Embryonic facial prominence (tissue), 1 donor: ENCODE results near the gene CHD6.

Source experiments
- DNase-seq: peaks from one replicate; pipeline ENCODE4 v3.0.0-alpha.2; 2016; ENCODE audit errors: extremely low spot score

Gene CHD6

GRCh38 chr20:41403604-41404003 lies 214.6 kb downstream of the CHD6 start:
- no peak for DNase-seq

- no peak for DNase-seq
Measured at GRCh38 chr20:41398408-41398807, 219.8 kb downstream of the CHD6 start.

- no peak for DNase-seq
Measured at GRCh38 chr20:41395667-41396664, 222.2 kb downstream of the CHD6 start.

- no peak for DNase-seq
Measured at GRCh38 chr20:41394931-41395666, 223.1 kb downstream of the CHD6 start.

GRCh38 chr20:41394081-41394480 lies 224.1 kb downstream of the CHD6 start:
- no peak for DNase-seq

GRCh38 chr20:41393705-41394066 lies 224.5 kb downstream of the CHD6 start:
- no peak for DNase-seq

GRCh38 chr20:41392871-41393704 lies 225.1 kb downstream of the CHD6 start:
- no peak for DNase-seq

- no peak for DNase-seq
Measured at GRCh38 chr20:41392295-41392694, 225.9 kb downstream of the CHD6 start.

- DNase-seq = no peak
Measured at GRCh38 chr20:41391587-41392001, 226.6 kb downstream of the CHD6 start.

- DNase-seq = no peak
Measured at GRCh38 chr20:41390889-41391288, 227.3 kb downstream of the CHD6 start.

GRCh38 chr20:41387444-41387851 lies 230.7 kb downstream of the CHD6 start:
- no peak for DNase-seq

GRCh38 chr20:41386502-41387427 lies 231.4 kb downstream of the CHD6 start:
- DNase-seq = peak; percentile 86

GRCh38 chr20:41382791-41383305 lies 235.3 kb downstream of the CHD6 start:
- DNase-seq = no peak

GRCh38 chr20:41380551-41381193 lies 237.5 kb downstream of the CHD6 start:
- DNase-seq = no peak

- DNase-seq = no peak
Measured at GRCh38 chr20:41379551-41379950, 238.6 kb downstream of the CHD6 start.

- DNase-seq = no peak
Measured at GRCh38 chr20:41377275-41377674, 240.9 kb downstream of the CHD6 start.

GRCh38 chr20:41376349-41376748 lies 241.8 kb downstream of the CHD6 start:
- no peak for DNase-seq

GRCh38 chr20:41375846-41376245 lies 242.3 kb downstream of the CHD6 start:
- DNase-seq = no peak

- no peak for DNase-seq
Measured at GRCh38 chr20:41373931-41374920, 244.0 kb downstream of the CHD6 start.
